ENCODE measurements around the gene CACUL1.

DNA sequence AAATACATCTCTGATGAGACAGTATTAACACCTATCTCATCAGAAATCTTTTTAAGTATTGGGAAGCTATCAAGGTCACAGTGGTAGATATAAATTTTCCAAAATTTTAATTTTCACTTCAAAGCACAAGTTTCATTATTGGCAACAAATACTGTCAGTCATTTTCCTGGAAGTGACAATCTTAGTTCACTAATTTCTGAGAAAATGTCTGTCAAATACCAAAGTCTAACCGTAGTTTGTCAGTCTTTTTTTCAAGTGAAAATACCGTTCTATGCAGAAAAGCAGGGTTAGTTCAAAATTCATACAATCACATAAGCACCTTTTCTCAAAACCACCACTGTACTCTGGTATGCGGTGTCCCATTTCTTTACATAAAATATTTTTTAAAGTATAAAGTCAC, 40.4 kb downstream of the CACUL1 start:
- TF ChIP-seq, protein P1, sequence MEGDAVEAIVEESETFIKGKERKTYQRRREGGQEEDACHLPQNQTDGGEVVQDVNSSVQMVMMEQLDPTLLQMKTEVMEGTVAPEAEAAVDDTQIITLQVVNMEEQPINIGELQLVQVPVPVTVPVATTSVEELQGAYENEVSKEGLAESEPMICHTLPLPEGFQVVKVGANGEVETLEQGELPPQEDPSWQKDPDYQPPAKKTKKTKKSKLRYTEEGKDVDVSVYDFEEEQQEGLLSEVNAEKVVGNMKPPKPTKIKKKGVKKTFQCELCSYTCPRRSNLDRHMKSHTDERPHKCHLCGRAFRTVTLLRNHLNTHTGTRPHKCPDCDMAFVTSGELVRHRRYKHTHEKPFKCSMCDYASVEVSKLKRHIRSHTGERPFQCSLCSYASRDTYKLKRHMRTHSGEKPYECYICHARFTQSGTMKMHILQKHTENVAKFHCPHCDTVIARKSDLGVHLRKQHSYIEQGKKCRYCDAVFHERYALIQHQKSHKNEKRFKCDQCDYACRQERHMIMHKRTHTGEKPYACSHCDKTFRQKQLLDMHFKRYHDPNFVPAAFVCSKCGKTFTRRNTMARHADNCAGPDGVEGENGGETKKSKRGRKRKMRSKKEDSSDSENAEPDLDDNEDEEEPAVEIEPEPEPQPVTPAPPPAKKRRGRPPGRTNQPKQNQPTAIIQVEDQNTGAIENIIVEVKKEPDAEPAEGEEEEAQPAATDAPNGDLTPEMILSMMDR (IDR thresholded peaks at IDR 0.05), result no peak
- no peak for TF ChIP-seq POLR2A (IDR thresholded peaks at IDR 0.05)
